Thoracic aorta (tissue), 2 donors: ENCODE measurements around the gene HSD17B14. TPM values are rescaled to one million over a fixed set of nuclear protein-coding genes. Genes with fewer than 3 reads are reported as not detected.
"Not testable (repeated sequence)": the region's sequence is repeated elsewhere in the genome, so short reads cannot be mapped to it uniquely, and the experiment has no call there.

Experiments
- ATAC-seq: fragments of 150-250 bp; one replicate; pipeline ENCODE4 v1.8.0; 2017; ENCODE audit warnings: low read depth; ENCODE audit not compliant: insufficient number of reproducible peaks, low FRiP score
- DNase-seq: peaks from one replicate; pipeline ENCODE4 v3.0.0-alpha.2; 2020; ENCODE audit warnings: low spot score
- H3K27ac ChIP-seq, 2 donors: fragments of 200-600 bp; sonication (generic); 1 replicate in 1 of 2; 2 replicates in 1 of 2; pipeline ENCODE4 v1.5.1; 2016; ENCODE audit warnings: mild to moderate bottlenecking in 2 of 2, moderate library complexity in 2 of 2
- H3K27me3 ChIP-seq: fragments of 200-600 bp; sonication (generic); replicated peaks from 2 replicates; pipeline ENCODE4 v1.6.0; 2016; ENCODE audit warnings: mild to moderate bottlenecking; ENCODE audit not compliant: insufficient read depth
- H3K36me3 ChIP-seq: fragments of 200-600 bp; sonication (generic); one replicate; pipeline ENCODE4 v1.5.1; 2016
- H3K4me1 ChIP-seq, 2 donors: fragments of 200-600 bp; sonication (generic); 1 replicate in 1 of 2; 2 replicates in 1 of 2; pipeline versions ENCODE4 v1.5.1 to v1.6.0; 2016; ENCODE audit warnings: low read depth in 2 of 2, mild to moderate bottlenecking in 1 of 2; ENCODE audit not compliant: control insufficient read depth in 1 of 2
- H3K4me3 ChIP-seq: fragments of 200-600 bp; sonication (generic); 2 replicates; pipeline ENCODE4 v1.5.1; 2016; ENCODE audit warnings: mild to moderate bottlenecking
- H3K9me3 ChIP-seq: fragments of 200-600 bp; sonication (generic); 2 replicates; pipeline ENCODE4 v1.5.1; 2016
- CTCF ChIP-seq: fragments of 200-600 bp; sonication (generic); IDR thresholded peaks from one replicate; pipeline ENCODE4 v1.5.1; 2019; ENCODE audit warnings: antibody characterized with exemption
- total RNA-seq, 2 donors: library from RNA; depleted of rRNA; stranded (reverse); fragments of >200 nt; gene quantifications; one replicate each; pipeline versions ENCODE4 v1.1.0 to v1.2.3, GENCODE V29; 2016

The HSD17B14 gene
- total RNA-seq, 2 donors from 2014 or later, result 10.2 to 16.8 TPM

GRCh38 chr19:48853483-48853882, 17.2 kb upstream of the HSD17B14 start:
- Histone ChIP-seq H3K4me1 (no peaks in the 10 kb centered on the region), H3K36me3 (peaks cover 4% of the 10 kb centered on the region), H3K4me3 (no peak overlapping the region), H3K27ac (no peak overlapping the region), H3K27me3 (no peaks in the 10 kb centered on the region), H3K9me3 (no peaks in the 10 kb centered on the region)
- no peak for TF ChIP-seq CTCF
- DNase-seq (no peak), ATAC-seq (no peak)

GRCh38 chr19:48852292-48852691, 16.0 kb upstream of the HSD17B14 start:
- ATAC-seq (no peak), DNase-seq (no peak)
- Histone ChIP-seq H3K4me1 (no peaks in the 10 kb centered on the region), H3K36me3 (peaks cover 9% of the 10 kb centered on the region), H3K27me3 (no peaks in the 10 kb centered on the region), H3K4me3 (no peak overlapping the region), H3K27ac (no peak overlapping the region), H3K9me3 (no peaks in the 10 kb centered on the region)
- TF ChIP-seq CTCF, result no peak

- not testable (repeated sequence) for H3K4me1 ChIP-seq, H3K27ac ChIP-seq, H3K27me3 ChIP-seq, ATAC-seq, H3K9me3 ChIP-seq, H3K4me3 ChIP-seq, DNase-seq
- H3K36me3 ChIP-seq, result peaks cover 23% of the 10 kb centered on the region
Observed at GRCh38 chr19:48846659-48847058, 10.4 kb upstream of the HSD17B14 start.

GRCh38 chr19:48845384-48845783, 9.1 kb upstream of the HSD17B14 start:
- ATAC-seq, result no peak

GRCh38 chr19:48844472-48844871, 8.2 kb upstream of the HSD17B14 start:
- Histone ChIP-seq H3K27ac (no peak overlapping the region), H3K27me3 (no peaks in the 10 kb centered on the region), H3K4me3 (no peak overlapping the region), H3K4me1 (no peaks in the 10 kb centered on the region), H3K9me3 (no peaks in the 10 kb centered on the region), H3K36me3 (peaks cover 23% of the 10 kb centered on the region)
- TF ChIP-seq CTCF, result no peak
- no peak for DNase-seq
- no peak for ATAC-seq

More at GRCh38 chr19:48845384-48845783, 9.1 kb upstream of the HSD17B14 start:
- Histone ChIP-seq H3K27ac (no peak overlapping the region), H3K4me3 (no peak overlapping the region), H3K36me3 (peaks cover 23% of the 10 kb centered on the region), H3K4me1 (no peaks in the 10 kb centered on the region), H3K9me3 (no peaks in the 10 kb centered on the region), H3K27me3 (no peaks in the 10 kb centered on the region)
- no peak for DNase-seq
- no peak for TF ChIP-seq CTCF

- H3K27ac ChIP-seq, result no peak overlapping the region
- H3K36me3 ChIP-seq, result peaks cover 21% of the 10 kb centered on the region
- no peaks in the 10 kb centered on the region for H3K9me3 ChIP-seq
- no peak for DNase-seq
- TF ChIP-seq CTCF, result peak; percentile 80
- no peaks in the 10 kb centered on the region for H3K27me3 ChIP-seq
- peak; percentile 7 for ATAC-seq
- H3K4me1 ChIP-seq, result no peaks in the 10 kb centered on the region
- no peak overlapping the region for H3K4me3 ChIP-seq
Observed at GRCh38 chr19:48842789-48843162, 6.5 kb upstream of the HSD17B14 start.
